ENCODE results near the gene PDCD1.

GRCh38 chr2:241808051-241808720, 50.5 kb downstream of the PDCD1 start:
- TF ChIP-seq CTCF (IDR thresholded peaks at IDR 0.05) (no peak), ZFX (IDR thresholded peaks at IDR 0.05; ENCODE audit: borderline replicate concordance) (no peak)
